ENCODE results near the gene DSCAM.
"Not testable (repeated sequence)": the region's sequence is repeated elsewhere in the genome, so short reads cannot be mapped to it uniquely, and the experiment has no call there.

Gene DSCAM

GRCh38 chr21:40315626-40316025 is 531.3 kb downstream of the DSCAM start:
- DNase-seq (ENCODE audit: low read depth in 2 of 2) = no peak

- DNase-seq (ENCODE audit: low read depth in 2 of 2) = no peak
These were observed 533.7 kb downstream of the DSCAM start for GRCh38 chr21:40313260-40313659.

- no peak for DNase-seq (ENCODE audit: low read depth in 2 of 2)
These were observed 546.7 kb downstream of the DSCAM start for GRCh38 chr21:40300300-40300699.

GRCh38 chr21:40299451-40299850 is 547.5 kb downstream of the DSCAM start:
- no peak for DNase-seq (ENCODE audit: low read depth in 2 of 2)

GRCh38 chr21:40294345-40294744 is 552.6 kb downstream of the DSCAM start:
- no peak for DNase-seq (ENCODE audit: low read depth in 2 of 2)

GRCh38 chr21:40291560-40291959 is 555.4 kb downstream of the DSCAM start:
- no peak for DNase-seq (ENCODE audit: low read depth in 2 of 2)

GRCh38 chr21:40284409-40284808 is 562.5 kb downstream of the DSCAM start:
- DNase-seq (ENCODE audit: low read depth in 2 of 2) = no peak

GRCh38 chr21:40282912-40283886 is 563.8 kb downstream of the DSCAM start:
- no peak for DNase-seq (ENCODE audit: low read depth in 2 of 2)

- DNase-seq (ENCODE audit: low read depth in 2 of 2) = no peak
These were observed 568.6 kb downstream of the DSCAM start for GRCh38 chr21:40278345-40278744.

- DNase-seq (ENCODE audit: low read depth in 2 of 2) = no peak
These were observed 571.0 kb downstream of the DSCAM start for GRCh38 chr21:40276001-40276400.

- no peak for DNase-seq (ENCODE audit: low read depth in 2 of 2)
These were observed 574.9 kb downstream of the DSCAM start for GRCh38 chr21:40272037-40272436.

- no peak for DNase-seq (ENCODE audit: low read depth in 2 of 2)
These were observed 575.8 kb downstream of the DSCAM start for GRCh38 chr21:40271164-40271563.

GRCh38 chr21:40270047-40270446 is 576.9 kb downstream of the DSCAM start:
- DNase-seq (ENCODE audit: low read depth in 2 of 2) = no peak

GRCh38 chr21:40269239-40269638 is 577.7 kb downstream of the DSCAM start:
- DNase-seq (ENCODE audit: low read depth in 2 of 2) = no peak

- not testable (repeated sequence) for DNase-seq (ENCODE audit: low read depth in 2 of 2)
These were observed 588.5 kb downstream of the DSCAM start for GRCh38 chr21:40258456-40258855.

- DNase-seq (ENCODE audit: low read depth in 2 of 2) = no peak
These were observed 589.6 kb downstream of the DSCAM start for GRCh38 chr21:40257342-40257741.

- DNase-seq (ENCODE audit: low read depth in 2 of 2) = no peak
These were observed 591.2 kb downstream of the DSCAM start for GRCh38 chr21:40255518-40256444.

GRCh38 chr21:40254540-40255465 is 592.2 kb downstream of the DSCAM start:
- DNase-seq (ENCODE audit: low read depth in 2 of 2) = no peak

- DNase-seq (ENCODE audit: low read depth in 2 of 2) = no peak
These were observed 593.8 kb downstream of the DSCAM start for GRCh38 chr21:40253112-40253511.

GRCh38 chr21:40250514-40251294 is 596.3 kb downstream of the DSCAM start:
- DNase-seq (ENCODE audit: low read depth in 2 of 2) = no peak

GRCh38 chr21:40244981-40245380 is 602.0 kb downstream of the DSCAM start:
- no peak for DNase-seq (ENCODE audit: low read depth in 2 of 2)

Data from stimulated activated CD8-positive, alpha-beta memory T cell treated with anti-CD3 and anti-CD28 coated beads, Interleukin-15, amount 100 ng/mL, for 48 hours (primary cell).